NCI-H1092 (cell line): Measurements from ENCODE around the gene CALML5.

Source experiments
- DNase-seq: peaks from one replicate; lab custom pipeline; 2025; lab: John Stamatoyannopoulos, UW

Gene CALML5

DNA sequence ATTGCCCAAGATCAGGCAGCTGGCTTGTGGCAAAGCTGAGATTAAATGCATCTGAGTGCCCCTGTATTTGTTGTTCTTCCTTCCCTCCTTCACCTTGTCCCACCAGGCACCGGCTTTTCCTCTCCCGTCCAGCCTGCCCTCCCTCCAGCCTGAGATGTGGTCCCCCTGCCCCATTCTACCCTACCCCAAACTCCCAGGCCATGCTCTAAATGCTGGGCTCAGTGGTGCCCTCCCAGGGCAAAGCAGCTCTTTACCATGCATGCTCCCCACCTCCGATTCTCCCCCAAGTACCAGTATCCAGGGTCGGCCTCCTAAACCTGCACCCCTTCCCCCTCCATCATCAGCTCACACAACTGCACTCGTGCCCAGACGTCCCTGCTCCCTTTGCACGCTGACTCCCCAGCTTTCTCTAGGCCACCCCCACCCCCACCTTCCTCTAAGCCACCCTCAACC is 36.5 kb downstream of the CALML5 start:
- no peak for DNase-seq

DNA sequence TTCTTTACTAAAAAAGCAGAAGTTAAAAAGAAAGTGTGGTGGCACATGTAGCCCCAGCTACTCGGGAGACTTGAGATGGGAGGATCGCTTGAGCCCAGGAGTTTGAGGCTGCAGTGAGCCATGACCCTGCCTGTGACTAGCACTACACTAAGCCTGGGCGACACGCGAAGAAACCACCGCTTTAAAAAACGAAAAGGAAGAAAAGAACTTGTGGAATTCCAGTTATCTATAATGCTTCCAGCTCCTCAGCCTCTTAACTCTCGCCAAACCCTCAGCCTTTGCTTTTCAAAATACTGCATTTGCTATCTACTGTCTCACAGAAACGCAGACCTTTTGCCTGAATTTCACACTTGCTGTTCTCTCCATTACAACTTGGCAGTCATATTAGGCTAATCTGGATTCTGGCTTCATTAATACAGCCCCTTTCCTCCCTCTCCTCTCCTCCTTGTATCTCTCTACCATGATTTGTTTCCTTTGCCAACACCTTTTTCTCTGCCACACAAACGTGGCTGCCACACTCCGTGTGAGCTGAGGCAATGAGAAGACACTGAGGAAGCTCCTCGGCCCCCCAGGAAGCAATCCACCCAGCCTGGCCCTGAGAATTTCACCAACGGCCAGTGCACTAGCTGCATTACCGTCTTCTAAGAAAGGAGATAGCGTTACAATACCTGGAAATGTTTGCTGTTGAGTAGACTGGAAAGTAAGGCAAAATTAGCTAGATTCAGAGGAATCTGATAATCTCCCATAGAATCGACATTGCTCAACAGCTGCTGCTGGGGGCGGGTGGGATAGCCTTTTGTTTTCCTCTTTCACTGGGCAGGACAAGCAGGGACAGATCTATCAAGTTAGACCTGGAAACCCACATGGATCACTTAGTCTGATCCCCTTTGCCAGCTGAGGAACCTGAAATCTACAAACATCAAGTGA is 37.2 kb downstream of the CALML5 start:
- no peak for DNase-seq

DNA sequence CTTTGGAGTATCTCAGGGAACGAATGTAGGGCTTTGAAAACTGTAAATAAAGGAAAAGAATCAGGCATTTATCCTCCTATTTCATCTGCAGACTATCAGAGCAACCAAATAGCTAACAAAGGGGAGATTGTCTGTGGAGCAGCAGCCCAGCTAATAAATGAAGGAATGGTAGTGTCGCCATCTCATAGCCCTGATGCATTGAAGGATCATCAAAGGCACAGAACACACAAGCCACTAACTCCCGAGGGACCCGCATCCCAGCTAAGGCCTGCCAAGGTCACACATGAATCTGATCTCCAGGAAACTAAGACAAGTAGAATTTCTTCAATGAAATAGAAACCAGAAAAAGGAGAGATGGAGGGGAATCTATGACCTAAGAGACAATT is 38.2 kb downstream of the CALML5 start:
- DNase-seq: no peak

DNA sequence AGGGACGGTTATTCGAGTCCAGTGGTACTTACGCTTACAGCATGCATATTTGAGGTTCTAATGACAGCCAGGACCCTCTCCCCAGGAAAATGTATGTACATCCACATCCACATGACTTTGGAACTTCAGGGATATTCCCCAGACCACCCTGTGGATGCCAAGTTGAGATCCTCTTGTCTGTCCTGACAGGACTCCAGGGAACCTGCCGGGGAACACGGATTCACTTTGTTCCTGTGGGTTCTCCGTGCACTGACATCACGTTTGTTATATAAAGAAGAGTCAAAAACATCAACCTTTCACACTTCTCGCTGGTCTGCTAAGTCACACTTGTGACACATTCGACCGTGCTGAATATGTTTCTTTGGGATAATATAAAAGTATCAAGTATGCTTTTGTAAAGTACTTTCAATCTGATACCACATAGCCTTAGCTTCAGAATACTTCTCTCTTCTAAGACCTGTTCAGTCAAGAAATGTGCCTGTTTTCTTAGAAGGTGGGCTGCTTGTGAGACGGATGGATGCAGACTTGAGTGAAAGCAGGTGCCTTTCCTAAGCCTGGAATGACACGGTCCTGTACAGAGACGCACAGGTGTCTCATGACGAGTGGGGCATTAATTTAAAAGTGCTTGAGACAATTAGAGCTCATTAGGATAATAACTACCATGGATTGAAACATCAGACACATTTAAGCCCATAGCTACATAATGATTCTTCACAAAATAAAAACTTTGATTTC is 38.7 kb downstream of the CALML5 start:
- no peak for DNase-seq

DNA sequence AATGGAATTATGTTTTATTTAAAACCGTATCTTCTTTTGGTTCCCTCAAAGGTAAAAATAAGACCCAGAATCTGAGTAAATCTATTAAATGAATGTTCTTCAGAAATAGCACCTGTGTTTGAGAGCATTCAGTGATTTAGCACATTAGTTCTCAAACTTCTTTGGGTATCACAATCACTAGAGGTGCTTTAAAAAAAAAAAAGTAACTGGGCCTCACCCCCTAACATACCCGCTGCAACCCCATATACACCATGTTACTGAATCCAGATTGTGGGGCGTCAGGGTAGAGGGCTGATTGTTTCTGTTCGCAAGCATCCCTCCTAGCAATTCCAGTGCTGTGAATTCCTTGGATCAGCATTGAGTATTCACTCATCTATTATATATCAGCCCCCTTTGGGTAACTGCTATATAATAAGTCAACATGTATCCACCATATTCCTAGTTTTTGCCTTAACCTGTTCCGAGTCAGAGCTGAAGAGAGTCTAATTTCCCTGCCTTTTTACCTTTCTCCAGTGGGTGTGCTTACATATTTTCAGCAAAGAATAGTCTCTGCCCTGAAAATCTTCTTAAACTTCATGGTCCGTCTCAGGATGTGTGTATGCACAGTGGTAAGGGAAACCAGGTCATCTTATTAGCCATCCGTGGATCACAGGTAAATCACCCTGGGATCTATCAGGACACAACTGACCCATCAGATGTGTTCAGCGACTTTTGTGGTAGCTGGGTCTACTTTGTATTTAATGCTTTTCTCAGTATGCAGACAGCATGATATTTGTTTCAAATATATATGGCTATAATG is 40.2 kb downstream of the CALML5 start:
- DNase-seq: no peak

DNA sequence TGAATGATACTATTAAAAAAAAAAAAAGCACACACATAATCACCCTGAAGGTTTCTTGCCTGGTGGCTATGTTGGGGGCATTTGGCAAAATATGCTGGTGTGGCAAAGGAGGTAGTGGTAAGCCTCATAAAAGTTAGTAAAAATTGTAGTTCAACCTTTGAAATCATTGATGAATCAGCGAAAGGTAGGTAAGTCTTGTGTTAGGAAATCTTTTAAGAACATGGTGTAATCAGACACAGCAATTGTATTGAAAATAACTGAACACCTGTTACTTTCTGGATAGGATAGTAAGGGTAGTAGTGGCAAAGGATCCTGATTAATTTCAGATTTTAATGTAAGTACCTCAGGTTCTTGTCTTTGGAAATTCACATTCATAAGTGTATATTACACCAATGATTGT is 40.9 kb downstream of the CALML5 start:
- no peak for DNase-seq

DNA sequence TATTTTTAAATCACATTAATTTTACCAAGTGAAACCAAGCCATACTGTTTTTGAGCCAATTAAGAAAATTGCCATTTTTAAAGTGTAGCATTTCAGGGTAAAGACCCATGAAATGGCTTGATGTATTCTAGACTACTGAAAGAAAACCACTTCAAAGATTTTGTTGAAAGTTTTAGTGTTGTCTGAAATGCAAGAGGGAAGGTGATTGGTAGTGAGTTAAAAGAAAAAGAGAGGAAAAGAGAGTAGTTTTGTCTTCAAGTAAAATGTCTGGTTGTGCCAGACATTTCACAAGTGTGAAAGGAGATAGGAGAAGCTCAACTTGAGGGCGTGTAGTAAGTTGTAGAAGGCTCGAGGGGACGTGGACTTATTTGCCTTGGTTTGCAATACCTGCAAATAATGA is 41.6 kb downstream of the CALML5 start:
- no peak for DNase-seq

DNA sequence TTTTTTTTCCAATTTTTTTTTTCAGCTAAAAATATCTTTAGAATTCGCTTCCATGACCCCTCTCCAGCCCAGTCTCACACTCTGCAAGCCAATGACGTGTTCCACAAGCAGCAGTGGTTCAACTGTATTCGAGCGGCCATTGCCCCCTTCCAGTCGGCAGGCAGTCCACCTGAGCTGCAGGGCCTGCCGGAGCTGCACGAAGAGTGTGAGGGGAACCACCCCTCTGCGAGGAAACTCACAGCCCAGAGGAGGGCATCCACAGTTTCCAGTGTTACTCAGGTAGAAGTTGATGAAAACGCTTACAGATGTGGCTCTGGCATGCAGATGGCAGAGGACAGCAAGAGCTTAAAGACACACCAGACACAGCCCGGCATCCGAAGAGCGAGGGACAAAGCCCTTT is 42.8 kb downstream of the CALML5 start:
- DNase-seq: no peak

DNA sequence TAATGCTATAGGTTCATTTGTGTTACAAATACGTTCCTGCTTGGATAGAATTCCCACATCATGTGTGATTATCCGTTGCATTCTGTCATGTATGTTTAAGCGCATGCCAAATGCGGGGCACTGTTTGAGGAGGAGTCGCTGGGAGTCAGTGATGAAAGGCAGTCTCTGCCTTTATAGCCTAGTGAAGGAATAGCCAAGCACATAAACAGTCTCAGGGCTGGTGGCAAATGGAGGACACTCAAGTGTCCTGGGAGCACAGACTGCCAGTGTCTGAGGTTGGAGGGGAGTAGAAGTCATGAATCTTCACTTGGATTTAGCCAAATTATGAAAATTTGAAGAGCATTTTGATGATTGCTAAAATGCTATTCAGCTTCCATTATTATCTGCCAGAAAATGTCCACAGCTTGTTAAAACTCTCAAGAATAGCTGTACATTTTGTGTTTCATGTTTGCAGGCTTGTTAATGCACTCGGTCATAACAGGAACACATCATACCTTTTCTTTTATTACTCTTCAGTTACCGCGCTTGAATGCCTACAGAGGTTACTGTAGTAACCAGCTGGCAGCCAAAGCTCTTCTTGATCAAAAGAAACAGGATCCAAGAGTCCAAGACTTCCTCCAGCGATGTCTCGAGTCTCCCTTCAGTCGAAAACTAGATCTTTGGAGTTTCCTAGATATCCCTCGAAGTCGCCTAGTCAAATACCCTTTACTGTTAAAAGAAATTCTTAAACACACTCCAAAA is 45.5 kb downstream of the CALML5 start:
- DNase-seq: no peak

DNA sequence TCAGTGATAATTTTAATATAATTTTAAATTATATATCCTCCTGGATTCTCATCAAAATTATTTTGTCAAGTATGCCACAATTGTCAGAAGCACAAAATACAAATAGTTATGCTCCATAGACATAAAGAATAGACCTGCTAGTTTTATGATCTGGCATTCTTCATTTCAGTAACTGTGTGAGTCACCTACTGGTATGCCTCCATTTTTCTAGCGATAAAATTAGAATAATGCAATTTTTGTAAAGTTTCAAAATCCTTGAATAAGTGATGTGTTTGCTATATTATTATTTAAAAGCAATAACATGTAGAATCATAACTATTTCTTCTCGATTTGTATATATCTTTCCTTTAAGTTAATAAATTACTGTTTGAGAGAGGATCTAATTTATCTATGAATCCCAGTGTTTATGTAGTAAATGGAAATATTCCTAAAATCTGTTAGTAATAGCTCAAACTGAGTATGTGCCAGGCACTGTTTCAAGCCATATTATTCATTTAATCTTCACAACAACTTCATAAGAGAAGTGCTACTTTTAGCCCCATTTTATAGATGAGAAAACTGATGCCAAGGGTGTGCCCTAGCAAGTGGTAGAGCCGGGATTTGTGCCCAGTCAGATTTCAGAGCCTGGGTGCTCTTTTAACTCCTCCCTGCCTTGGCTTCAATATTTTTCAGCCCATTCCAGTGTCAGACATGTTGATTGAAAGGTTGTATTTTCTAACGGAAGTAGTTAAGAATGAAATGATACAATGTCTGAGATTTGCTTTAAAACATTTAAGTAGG is 48.6 kb downstream of the CALML5 start:
- DNase-seq: no peak

DNA sequence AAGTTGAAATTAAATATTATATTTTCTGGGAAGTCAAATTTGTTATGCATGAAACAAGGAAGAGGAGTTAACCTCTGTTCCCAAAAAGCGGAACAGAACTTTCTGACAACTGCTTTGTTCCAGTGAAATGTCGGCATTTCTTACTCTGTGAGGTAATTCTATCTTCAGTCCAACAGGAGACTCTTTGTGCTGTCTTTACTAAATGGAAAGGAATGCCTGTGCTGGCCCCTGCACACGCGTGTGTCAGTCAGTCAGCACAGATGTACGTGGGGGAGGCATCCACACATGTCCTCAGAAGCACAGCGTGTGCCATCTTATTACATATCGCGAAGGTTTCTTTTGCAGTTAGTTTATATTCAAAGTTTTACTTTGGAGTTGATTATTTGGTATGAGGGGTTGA is 49.5 kb downstream of the CALML5 start:
- no peak for DNase-seq

DNA sequence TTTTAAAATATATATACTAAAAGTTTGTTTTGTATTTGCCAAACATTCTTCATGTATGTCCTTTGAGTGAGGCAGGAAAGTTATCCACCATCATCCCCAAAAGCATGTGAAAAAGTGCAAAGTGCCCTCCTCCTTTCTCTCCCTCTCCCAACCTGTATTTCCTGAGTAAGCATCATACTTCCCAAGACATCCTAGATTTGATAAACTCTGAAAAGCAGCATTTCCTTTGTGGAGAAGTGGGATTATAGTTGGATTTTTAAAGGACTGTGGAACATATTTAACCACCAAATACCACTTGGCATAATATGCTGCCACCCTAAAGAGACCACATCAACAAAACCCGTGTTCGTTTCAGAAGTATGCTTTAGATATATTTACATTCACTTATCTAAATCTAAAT is 50.1 kb downstream of the CALML5 start:
- no peak for DNase-seq
